NCI-H2227 treated with DMSO at 0.1 percent for 48 hours (cell line): ENCODE measurements around the gene ZCCHC7.
"Not testable (repeated sequence)": the region's sequence is repeated elsewhere in the genome, so short reads cannot be mapped to it uniquely, and the experiment has no call there.

Experiments
- DNase-seq: peaks from one replicate; lab custom pipeline; 2025; lab: John Stamatoyannopoulos, UW

ZCCHC7 gene

GRCh38 chr9:37293664-37294524 is 173.5 kb downstream of the ZCCHC7 start:
- DNase-seq, result peak; percentile 27

- no peak for DNase-seq
Observed at GRCh38 chr9:37295178-37295577, 174.8 kb downstream of the ZCCHC7 start.

- no peak for DNase-seq
Observed at GRCh38 chr9:37295796-37296195, 175.4 kb downstream of the ZCCHC7 start.

- no peak for DNase-seq
Observed at GRCh38 chr9:37297592-37297991, 177.2 kb downstream of the ZCCHC7 start.

- no peak for DNase-seq
Observed at GRCh38 chr9:37300620-37301019, 180.2 kb downstream of the ZCCHC7 start.

GRCh38 chr9:37301042-37301853 is 180.9 kb downstream of the ZCCHC7 start:
- DNase-seq, result no peak

GRCh38 chr9:37301854-37302172 is 181.4 kb downstream of the ZCCHC7 start:
- DNase-seq, result no peak

- no peak for DNase-seq
Observed at GRCh38 chr9:37302277-37302676, 181.9 kb downstream of the ZCCHC7 start.

GRCh38 chr9:37303272-37303671 is 182.9 kb downstream of the ZCCHC7 start:
- not testable (repeated sequence) for DNase-seq

- no peak for DNase-seq
Observed at GRCh38 chr9:37309136-37309535, 188.8 kb downstream of the ZCCHC7 start.

GRCh38 chr9:37311938-37312708 is 191.7 kb downstream of the ZCCHC7 start:
- no peak for DNase-seq

- no peak for DNase-seq
Observed at GRCh38 chr9:37324261-37324683, 203.9 kb downstream of the ZCCHC7 start.

GRCh38 chr9:37324691-37325490 is 204.5 kb downstream of the ZCCHC7 start:
- DNase-seq, result peak; percentile 83

GRCh38 chr9:37325778-37326177 is 205.4 kb downstream of the ZCCHC7 start:
- DNase-seq, result no peak

- no peak for DNase-seq
Observed at GRCh38 chr9:37327553-37327952, 207.2 kb downstream of the ZCCHC7 start.

- no peak for DNase-seq
Observed at GRCh38 chr9:37328556-37329227, 208.3 kb downstream of the ZCCHC7 start.

- DNase-seq, result no peak
Observed at GRCh38 chr9:37329576-37329975, 209.2 kb downstream of the ZCCHC7 start.

- no peak for DNase-seq
Observed at GRCh38 chr9:37331871-37332270, 211.5 kb downstream of the ZCCHC7 start.

- DNase-seq, result no peak
Observed at GRCh38 chr9:37332578-37332977, 212.2 kb downstream of the ZCCHC7 start.

GRCh38 chr9:37333288-37333687 is 212.9 kb downstream of the ZCCHC7 start:
- DNase-seq, result no peak

GRCh38 chr9:37335238-37335637 is 214.9 kb downstream of the ZCCHC7 start:
- DNase-seq, result no peak
